HepG2 (cell line): Measurements from ENCODE around the gene OR2S2. TPM values are rescaled to one million over a fixed set of nuclear protein-coding genes. Genes with fewer than 3 reads are reported as not detected.

Source experiments
- GLI4 ChIP-seq: sonication (generic); formaldehyde crosslinking; IDR thresholded peaks from 2 replicates; pipeline ENCODE4 v1.5.1; 2020; ENCODE audit warnings: missing genetic modification reagents, mild to moderate bottlenecking, moderate library complexity, borderline replicate concordance
- HOXA9 ChIP-seq: sonication (generic); formaldehyde crosslinking; IDR thresholded peaks from 2 replicates; pipeline ENCODE4 v1.8.1; 2022; ENCODE audit warnings: missing genetic modification reagents, mild to moderate bottlenecking, moderate library complexity, borderline replicate concordance
- RBM39 ChIP-seq: fragments of 200-400 bp; formaldehyde crosslinking; IDR thresholded peaks from one replicate; pipeline ENCODE4 v1.6.1; 2018; ENCODE audit warnings: antibody characterized with exemption, mild to moderate bottlenecking, low read depth, low read length; ENCODE audit not compliant: poor library complexity, severe bottlenecking
- RERE ChIP-seq: IDR thresholded peaks from 2 replicates; pipeline ENCODE4 v1.6.1; 2016; ENCODE audit warnings: low read depth, missing genetic modification reagents, missing compliant biosample characterization
- RNF219 ChIP-seq: sonication (generic); formaldehyde crosslinking; IDR thresholded peaks from 2 replicates; pipeline ENCODE4 v1.5.0; 2020; ENCODE audit warnings: mild to moderate bottlenecking, missing genetic modification reagents
- STAG1 ChIP-seq: sonication (generic); formaldehyde crosslinking; IDR thresholded peaks from 2 replicates; pipeline ENCODE4 v1.4.0; 2020; ENCODE audit warnings: missing genetic modification reagents
- THAP11 ChIP-seq: IDR thresholded peaks from 2 replicates; pipeline ENCODE4 v1.6.1; 2016; ENCODE audit warnings: missing biosample characterization, missing genetic modification reagents
- ZBTB42 ChIP-seq: sonication (generic); formaldehyde crosslinking; IDR thresholded peaks from 2 replicates; pipeline ENCODE4 v1.5.0; 2020; ENCODE audit warnings: mild to moderate bottlenecking, missing genetic modification reagents
- ZNF33B ChIP-seq: sonication (generic); formaldehyde crosslinking; IDR thresholded peaks from 2 replicates; pipeline ENCODE4 v1.5.1; 2020; ENCODE audit warnings: mild to moderate bottlenecking, missing genetic modification reagents
- ZNF609 ChIP-seq: sonication (generic); formaldehyde crosslinking; IDR thresholded peaks from 2 replicates; pipeline ENCODE4 v1.4.0; 2020; ENCODE audit warnings: mild to moderate bottlenecking, missing genetic modification reagents, borderline replicate concordance
- ZSCAN21 ChIP-seq: sonication (generic); formaldehyde crosslinking; IDR thresholded peaks from 2 replicates; pipeline ENCODE4 v1.8.0; 2022; ENCODE audit warnings: mild to moderate bottlenecking, missing genetic modification reagents, moderate library complexity, borderline replicate concordance
- ZXDC ChIP-seq: sonication (generic); formaldehyde crosslinking; IDR thresholded peaks from 2 replicates; pipeline ENCODE4 v1.5.0; 2020; ENCODE audit warnings: mild to moderate bottlenecking, missing genetic modification reagents
- polyA plus RNA-seq, 8 experiments: library from polyadenylated mRNA; depleted of rRNA in 3 of 8; stranded (reverse) in 7 of 8; unstranded in 1 of 8; fragments of >200 nt; fragmentation: Illumina TruSeq in 4 of 8; extraction: Trizol in 4 of 8; gene quantifications; 2 replicates each; pipeline versions ENCODE4 v1.2.1 to v1.2.3, GENCODE V29; 2011 to 2016; ENCODE audit warnings: low read depth in 4 of 8, missing spikeins in 1 of 8, mixed read lengths in 1 of 8; ENCODE audit not compliant: insufficient read depth in 1 of 8
- total RNA-seq, 5 experiments: library from RNA; depleted of rRNA; stranded (reverse); fragments of >200 nt; fragmentation: Illumina TruSeq; extraction: Trizol; gene quantifications; 2 replicates each; pipeline ENCODE4 v1.2.3, GENCODE V29; 2016; ENCODE audit warnings: low read depth in 1 of 5

Gene OR2S2
- total and polyA plus RNA-seq, 2 of the 13 experiments (the other 11 are each of a cell fraction or from before 2014, with no cell fraction given), result not detected

DNA sequence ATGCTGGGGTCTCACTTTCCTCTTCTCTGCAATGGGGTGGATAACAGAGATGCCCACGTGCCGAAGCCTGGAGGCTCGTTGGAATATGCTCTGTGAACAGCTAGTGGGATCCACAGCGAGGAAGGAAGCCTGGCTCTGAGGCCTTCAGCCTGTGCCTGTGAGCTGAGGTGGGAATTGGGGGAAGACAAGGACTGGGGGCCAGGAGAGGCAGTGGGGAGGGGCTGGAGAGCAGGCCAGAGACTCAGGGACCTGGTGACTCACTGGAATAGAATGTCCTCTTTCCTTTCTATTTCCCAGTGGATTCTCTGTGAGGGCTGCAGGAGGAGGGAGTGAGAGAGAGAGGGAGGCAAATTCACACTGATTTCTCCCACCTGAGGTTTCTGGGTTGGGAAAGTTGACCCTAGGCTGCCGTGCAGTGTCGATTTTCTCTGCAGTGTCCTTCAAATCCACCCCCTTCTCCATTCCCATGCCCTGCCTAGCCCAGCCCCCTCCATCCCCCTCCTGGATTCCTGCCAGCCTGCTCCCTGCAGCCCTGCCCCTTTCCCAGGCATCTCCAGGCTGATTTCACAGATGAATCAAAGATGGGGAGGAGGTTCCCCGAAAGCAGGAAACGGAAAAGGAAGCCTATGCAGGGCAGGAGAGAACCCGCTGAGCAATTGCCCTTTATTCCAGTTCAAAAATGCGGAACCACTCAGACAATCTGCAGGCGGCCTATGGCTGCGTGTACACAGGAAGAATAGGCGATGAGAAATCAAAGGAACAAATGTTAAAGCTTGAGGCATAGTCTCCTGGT lies 50.0 kb downstream of the OR2S2 start (continued):
- no peak for TF ChIP-seq RERE (CRISPR knock-in tag)
- TF ChIP-seq GLI4 (CRISPR knock-in tag), result no peak
- TF ChIP-seq ZNF609 (CRISPR knock-in tag), result no peak
- TF ChIP-seq RNF219, result no peak
- TF ChIP-seq ZBTB42 (CRISPR knock-in tag), result no peak
- no peak for TF ChIP-seq THAP11 (CRISPR knock-in tag)
- TF ChIP-seq RBM39, result no peak
- no peak for TF ChIP-seq ZXDC (CRISPR knock-in tag)
- TF ChIP-seq STAG1 (CRISPR knock-in tag), result no peak
- TF ChIP-seq HOXA9 (CRISPR knock-in tag), result no peak
- no peak for TF ChIP-seq ZSCAN21 (CRISPR knock-in tag)
- TF ChIP-seq ZNF33B (CRISPR knock-in tag), result no peak
